Vagina (tissue), 2 donors: ENCODE measurements around the gene CLIC3.

Experiments
- POLR2A ChIP-seq, 2 donors: fragments of 450-650 bp; IDR thresholded peaks; one replicate each; pipeline ENCODE4 v1.6.1; 2017; ENCODE audit warnings: antibody characterized with exemption in 2 of 2, mild to moderate bottlenecking in 2 of 2, moderate library complexity in 2 of 2
- TF ChIP-seq, protein P1 (sequence below), 3 experiments: fragments of 450-650 bp in 2 of 3; fragments of 200-600 bp in 1 of 3; sonication (generic) in 1 of 3; IDR thresholded peaks; one replicate each; pipeline ENCODE4 v1.5.1; 2017 to 2019; ENCODE audit warnings: antibody characterized with exemption in 3 of 3, mild to moderate bottlenecking in 2 of 3, moderate library complexity in 2 of 3

DNA sequence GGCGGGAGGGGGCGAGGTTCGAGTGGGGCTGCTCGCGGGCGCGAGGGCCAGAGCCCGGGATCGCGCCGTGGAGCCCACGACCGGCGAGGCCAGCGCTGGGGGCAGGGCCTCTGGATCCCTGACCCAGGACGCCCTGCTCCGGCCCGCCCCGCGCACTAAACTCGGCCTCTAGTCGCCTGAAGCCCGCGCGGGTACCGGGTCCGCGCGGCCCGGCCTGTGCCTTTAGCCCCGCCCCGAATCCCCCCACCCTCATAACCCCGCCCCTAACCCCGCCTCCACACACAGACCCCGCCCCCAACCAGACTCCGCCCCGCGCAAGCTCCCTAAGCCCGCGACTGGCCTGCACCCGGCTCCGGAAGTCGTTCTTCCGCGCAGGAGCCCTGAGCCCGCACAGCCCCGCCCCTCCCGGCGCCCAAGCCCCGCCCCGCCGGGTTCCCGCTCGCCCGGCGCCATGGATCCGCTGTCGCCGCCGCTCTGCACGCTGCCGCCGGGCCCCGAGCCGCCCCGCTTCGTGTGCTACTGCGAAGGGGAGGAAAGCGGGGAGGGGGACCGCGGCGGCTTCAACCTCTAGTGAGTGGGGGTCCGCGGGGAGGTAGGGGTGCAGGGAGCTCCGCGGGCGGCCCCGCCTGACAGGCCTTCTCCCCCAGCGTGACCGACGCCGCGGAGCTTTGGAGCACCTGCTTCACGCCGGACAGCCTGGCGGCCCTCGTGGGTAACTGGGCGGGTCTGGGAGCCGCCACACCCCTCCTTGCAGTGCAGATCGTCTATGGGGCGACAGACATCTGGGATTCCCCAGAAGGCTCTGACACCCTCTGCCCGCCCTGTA, 4.2 kb downstream of the CLIC3 start, which contains the start of gene PAXX:
- TF ChIP-seq, protein P1, sequence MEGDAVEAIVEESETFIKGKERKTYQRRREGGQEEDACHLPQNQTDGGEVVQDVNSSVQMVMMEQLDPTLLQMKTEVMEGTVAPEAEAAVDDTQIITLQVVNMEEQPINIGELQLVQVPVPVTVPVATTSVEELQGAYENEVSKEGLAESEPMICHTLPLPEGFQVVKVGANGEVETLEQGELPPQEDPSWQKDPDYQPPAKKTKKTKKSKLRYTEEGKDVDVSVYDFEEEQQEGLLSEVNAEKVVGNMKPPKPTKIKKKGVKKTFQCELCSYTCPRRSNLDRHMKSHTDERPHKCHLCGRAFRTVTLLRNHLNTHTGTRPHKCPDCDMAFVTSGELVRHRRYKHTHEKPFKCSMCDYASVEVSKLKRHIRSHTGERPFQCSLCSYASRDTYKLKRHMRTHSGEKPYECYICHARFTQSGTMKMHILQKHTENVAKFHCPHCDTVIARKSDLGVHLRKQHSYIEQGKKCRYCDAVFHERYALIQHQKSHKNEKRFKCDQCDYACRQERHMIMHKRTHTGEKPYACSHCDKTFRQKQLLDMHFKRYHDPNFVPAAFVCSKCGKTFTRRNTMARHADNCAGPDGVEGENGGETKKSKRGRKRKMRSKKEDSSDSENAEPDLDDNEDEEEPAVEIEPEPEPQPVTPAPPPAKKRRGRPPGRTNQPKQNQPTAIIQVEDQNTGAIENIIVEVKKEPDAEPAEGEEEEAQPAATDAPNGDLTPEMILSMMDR (IDR thresholded peaks at IDR 0.05), result no peak
- no peak for TF ChIP-seq POLR2A (IDR thresholded peaks at IDR 0.05)
